H9 (cell line): ENCODE measurements around the gene NR5A1. TPM values are rescaled to one million over a fixed set of nuclear protein-coding genes. Genes with fewer than 3 reads are reported as not detected.

Experiments
- DNase-seq: peaks from one replicate; pipeline ENCODE4 v3.0.0-alpha.2; 2017
- H2AFZ ChIP-seq: one replicate; pipeline ENCODE4 v1.6.1; 2013; ENCODE audit warnings: mild to moderate bottlenecking, low read length, control low read depth, moderate library complexity
- H2AK5ac ChIP-seq: 2 replicates; pipeline ENCODE4 v1.6.1; 2013; ENCODE audit warnings: low read length, control low read depth, mixed read lengths; ENCODE audit not compliant: insufficient read length
- H2BK120ac ChIP-seq: one replicate; pipeline ENCODE4 v1.6.1; 2013; ENCODE audit warnings: low read depth, mild to moderate bottlenecking, low read length, control low read depth, inconsistent platforms; ENCODE audit not compliant: poor library complexity, severe bottlenecking
- H2BK12ac ChIP-seq: 2 replicates; pipeline ENCODE4 v1.6.1; 2013; ENCODE audit warnings: low read length, control low read depth, mixed read lengths, low read depth; ENCODE audit not compliant: insufficient read length
- H2BK15ac ChIP-seq: 2 replicates; pipeline ENCODE4 v1.6.1; 2013; ENCODE audit warnings: low read depth, low read length, control low read depth
- H2BK20ac ChIP-seq: one replicate; pipeline ENCODE4 v1.6.1; 2013; ENCODE audit warnings: low read depth, mild to moderate bottlenecking, low read length, control low read depth, inconsistent platforms; ENCODE audit not compliant: poor library complexity, severe bottlenecking
- H2BK5ac ChIP-seq: 2 replicates; pipeline ENCODE4 v1.6.1; 2013; ENCODE audit warnings: low read length, control low read depth, mixed read lengths; ENCODE audit not compliant: insufficient read length
- H3K14ac ChIP-seq: 2 replicates; pipeline ENCODE4 v1.6.1; 2013; ENCODE audit warnings: low read length, control low read depth; ENCODE audit not compliant: insufficient read depth
- H3K18ac ChIP-seq: 2 replicates; pipeline ENCODE4 v1.6.1; 2013; ENCODE audit warnings: low read depth, mild to moderate bottlenecking, mixed read lengths, low read length, control low read depth; ENCODE audit not compliant: insufficient read length
- H3K23ac ChIP-seq: 2 replicates; pipeline ENCODE4 v1.6.1; 2013; ENCODE audit warnings: low read length, control low read depth, mixed read lengths, low read depth; ENCODE audit not compliant: insufficient read length
- H3K23me2 ChIP-seq: 2 replicates; pipeline ENCODE4 v1.6.1; 2013; ENCODE audit warnings: low read depth, mild to moderate bottlenecking, mixed read lengths, low read length, control low read depth; ENCODE audit not compliant: insufficient read length, poor library complexity, severe bottlenecking
- H3K27ac ChIP-seq: 2 replicates; pipeline ENCODE4 v1.5.1; 2013; ENCODE audit warnings: low read length, control low read depth, mixed read lengths, low read depth; ENCODE audit not compliant: insufficient read length
- H3K27me3 ChIP-seq: 2 replicates; pipeline ENCODE4 v1.6.1; 2013; ENCODE audit warnings: low read length, control low read depth, inconsistent platforms; ENCODE audit not compliant: insufficient read depth
- H3K4ac ChIP-seq: 2 replicates; pipeline ENCODE4 v1.6.1; 2013; ENCODE audit warnings: low read depth, mild to moderate bottlenecking, control low read depth, inconsistent platforms, low read length, moderate library complexity
- H3K4me1 ChIP-seq: 2 replicates; pipeline ENCODE4 v1.6.1; 2013; ENCODE audit warnings: low read length, control low read depth, inconsistent platforms; ENCODE audit not compliant: insufficient read depth
- H3K4me2 ChIP-seq: 2 replicates; pipeline ENCODE4 v1.6.1; 2013; ENCODE audit warnings: low read length, control low read depth, mixed read lengths; ENCODE audit not compliant: insufficient read length, insufficient read depth
- H3K56ac ChIP-seq: 2 replicates; pipeline ENCODE4 v1.6.1; 2013; ENCODE audit warnings: low read depth, mild to moderate bottlenecking, mixed read lengths, low read length, control low read depth; ENCODE audit not compliant: insufficient read length
- H3K79me1 ChIP-seq: 2 replicates; pipeline ENCODE4 v1.6.1; 2013; ENCODE audit warnings: low read depth, mild to moderate bottlenecking, moderate library complexity, low read length, control low read depth, inconsistent platforms; ENCODE audit not compliant: insufficient read depth, poor library complexity, severe bottlenecking
- H3K79me2 ChIP-seq: 2 replicates; pipeline ENCODE4 v1.6.1; 2013; ENCODE audit warnings: low read length, control low read depth, inconsistent platforms; ENCODE audit not compliant: insufficient read depth
- H3K9ac ChIP-seq: 2 replicates; pipeline ENCODE4 v1.6.1; 2013; ENCODE audit warnings: low read length, control low read depth, mixed read lengths; ENCODE audit not compliant: insufficient read length; ENCODE audit errors: extremely low read depth
- H3K9me3 ChIP-seq: one replicate; pipeline ENCODE4 v1.6.1; 2013; ENCODE audit warnings: low read depth, low read length, inconsistent platforms; ENCODE audit not compliant: control insufficient read depth
- H3T11ph ChIP-seq: one replicate; pipeline ENCODE4 v1.6.1; 2013; ENCODE audit warnings: mild to moderate bottlenecking, low read length, control low read depth, inconsistent platforms
- H4K20me1 ChIP-seq: one replicate; pipeline ENCODE4 v1.6.1; 2013; ENCODE audit not compliant: control insufficient read depth, insufficient read length, insufficient read depth
- H4K5ac ChIP-seq: 2 replicates; pipeline ENCODE4 v1.6.1; 2013; ENCODE audit warnings: low read depth, mild to moderate bottlenecking, mixed read lengths, low read length, control low read depth; ENCODE audit not compliant: insufficient read length
- H4K8ac ChIP-seq: replicated peaks from 2 replicates; pipeline ENCODE4 v1.6.1; 2013; ENCODE audit warnings: low read length, control low read depth, mixed read lengths, low read depth; ENCODE audit not compliant: insufficient read length
- H4K91ac ChIP-seq: 2 replicates; pipeline ENCODE4 v1.6.1; 2013; ENCODE audit warnings: low read depth, mild to moderate bottlenecking, moderate library complexity, mixed read lengths, low read length, control low read depth; ENCODE audit not compliant: insufficient read length
- H3K27ac Mint-ChIP-seq, 3 experiments: 2 replicates in 2 of 3; 3 replicates in 1 of 3; pipeline ENCODE4 v1.8.0; 2020 to 2021; ENCODE audit warnings: mixed read lengths in 3 of 3, mild to moderate bottlenecking in 1 of 3, moderate library complexity in 1 of 3
- H3K27me3 Mint-ChIP-seq: 2 replicates; pipeline ENCODE4 v1.8.0; 2021; ENCODE audit warnings: low read depth, mild to moderate bottlenecking, moderate library complexity, mixed read lengths
- H3K36me3 Mint-ChIP-seq, 3 experiments: 2 replicates in 2 of 3; 3 replicates in 1 of 3; pipeline ENCODE4 v1.8.0; 2020 to 2021; ENCODE audit warnings: low read depth in 3 of 3, mixed read lengths in 3 of 3; ENCODE audit not compliant: insufficient read depth in 1 of 3
- H3K4me1 Mint-ChIP-seq, 2 experiments: 2 replicates each; pipeline ENCODE4 v1.8.0; 2020; ENCODE audit warnings: mixed read lengths in 2 of 2
- H3K4me3 Mint-ChIP-seq, 2 experiments: 2 replicates in 1 of 2; 3 replicates in 1 of 2; pipeline ENCODE4 v1.8.0; 2020 to 2021; ENCODE audit warnings: mild to moderate bottlenecking in 2 of 2, mixed read lengths in 2 of 2, moderate library complexity in 1 of 2
- H3K9me3 Mint-ChIP-seq, 2 experiments: 2 replicates in 1 of 2; 3 replicates in 1 of 2; pipeline ENCODE4 v1.8.0; 2020; ENCODE audit warnings: mild to moderate bottlenecking in 2 of 2, mixed read lengths in 2 of 2, moderate library complexity in 1 of 2
- CTCF ChIP-seq: fragments of 200-600 bp; sonication (generic); conservative IDR thresholded peaks from 3 replicates; pipeline ENCODE4 v1.8.0; 2021; ENCODE audit warnings: antibody characterized with exemption, mild to moderate bottlenecking
- WGBS: extraction: QIAGEN DNeasy Blood & Tissue Kit; methylation state at CpG from one replicate; pipeline ENCODE4 v1.1.7; 2013; ENCODE audit warnings: missing lambda C conversion rate, low lambda C conversion rate, mixed read lengths; ENCODE audit not compliant: insufficient read length; ENCODE audit errors: extremely low coverage; 5-methylcytosine and 5-hydroxymethylcytosine counted together
- total RNA-seq: library from RNA; stranded (reverse); gene quantifications from 2 replicates; pipeline ENCODE4 v1.2.1, GENCODE V29; 2021

NR5A1 gene
- total RNA-seq, 1 experiment from 2014 or later, result 0.37 TPM

DNA sequence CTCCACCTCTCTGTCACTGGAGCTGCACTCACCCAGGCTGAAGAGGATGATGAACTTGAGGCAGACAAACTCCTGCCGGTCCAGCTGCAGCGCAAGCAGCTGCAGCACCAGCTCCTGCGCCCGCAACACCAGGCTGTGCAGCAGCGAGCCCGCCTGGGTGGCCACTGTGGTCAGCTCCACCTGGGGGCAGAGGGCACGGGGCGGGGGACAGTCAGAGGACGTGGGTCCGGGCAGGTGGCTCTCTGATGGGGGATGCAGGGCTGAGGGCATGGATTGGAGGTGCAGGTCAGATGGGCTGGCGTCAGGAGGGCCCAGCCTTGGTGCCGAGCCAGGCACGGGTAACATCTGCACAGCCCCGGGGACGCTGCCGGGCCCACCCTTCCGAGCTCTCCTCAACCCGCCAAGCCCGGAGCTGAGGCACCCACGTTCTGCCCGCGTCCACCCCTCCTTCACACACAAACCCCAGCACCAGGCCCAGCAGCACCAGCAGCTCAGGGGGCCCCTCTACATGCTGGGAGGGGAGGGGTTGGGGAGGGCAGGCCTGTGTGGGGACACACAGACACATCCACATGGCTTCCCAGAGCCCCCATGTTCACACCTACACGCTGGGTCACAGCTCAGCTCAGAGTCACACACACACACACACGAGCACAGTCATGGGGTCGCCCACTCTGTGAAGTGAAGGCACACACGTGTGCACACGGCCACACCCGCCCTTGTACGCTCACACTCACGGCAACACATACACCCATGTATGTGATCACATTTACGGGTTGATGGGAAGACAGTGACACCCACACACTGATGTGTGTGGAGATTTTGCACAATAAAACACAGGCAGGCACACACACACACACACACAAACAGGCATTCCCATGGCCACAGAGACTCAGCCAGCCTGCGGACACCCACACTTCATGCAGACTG is 15.9 kb downstream of the NR5A1 start:
- no peaks in the 10 kb centered on the region for H3K9me3 Mint-ChIP-seq
- peaks cover 22% of the 10 kb centered on the region for H3K27me3 Mint-ChIP-seq
- H3K27me3 ChIP-seq, result no peaks in the 10 kb centered on the region

More for the DNA sequence above, 15.9 kb downstream of the NR5A1 start:
- Histone ChIP-seq H4K8ac (no peak overlapping the region), H3K4ac (no peak overlapping the region), H2BK120ac (no peak overlapping the region), H3K79me2 (no peaks in the 10 kb centered on the region), H3K23me2 (no peaks in the 10 kb centered on the region), H2AK5ac (no peak overlapping the region), H3K4me2 (no peak overlapping the region), H2BK15ac (no peak overlapping the region), H3K23ac (no peak overlapping the region), H3K56ac (no peak overlapping the region), H2BK5ac (no peak overlapping the region), H3K9me3 (no peaks in the 10 kb centered on the region), H4K91ac (no peak overlapping the region), H4K20me1 (no peaks in the 10 kb centered on the region), H3K9ac (no peak overlapping the region), H3T11ph (no peak overlapping the region), H4K5ac (no peak overlapping the region), H3K79me1 (no peaks in the 10 kb centered on the region), H3K18ac (no peak overlapping the region), H2AFZ (no peak overlapping the region), H3K4me1 (no peaks in the 10 kb centered on the region), H3K27ac (no peak overlapping the region), H2BK12ac (no peak overlapping the region), H2BK20ac (no peak overlapping the region), H3K14ac (no peak overlapping the region)
- no peak for TF ChIP-seq CTCF
- Mint-ChIP-seq H3K4me3 (no peak overlapping the region), H3K4me1 (peaks cover 12 to 42% of the 10 kb centered on the region in 2 experiments), H3K36me3 (no peaks in the 10 kb centered on the region), H3K27ac (no peak overlapping the region; a peak in 1 of 7 replicates)
- no CpG with 5 or more reads among the region's 32 CpGs for WGBS
- no peak for DNase-seq
